ENCODE data around the gene MOV10L1.
"Not testable (repeated sequence)": the region's sequence is repeated elsewhere in the genome, so short reads cannot be mapped to it uniquely, and the experiment has no call there.

MOV10L1 gene

GRCh38 chr22:50200461-50201190 lies 110.8 kb downstream of the MOV10L1 start, which contains the start of gene SELENOO:
SELENOO (plus strand) TSS chr22:50201011; CDS start chr22:50201037, 26 bp downstream.
- peak within 1 kb of the TSS; percentile 71 for H3K4me3 ChIP-seq (ENCODE audit: low read length)
- no peak for TF ChIP-seq CTCF (conservative IDR thresholded peaks at IDR 0.05; ENCODE audit: low read length)
- DNase-seq (ENCODE audit: low read depth): peak; percentile 83

- peak overlapping the region; percentile 71 for H3K4me3 ChIP-seq (ENCODE audit: low read length)
- TF ChIP-seq CTCF (conservative IDR thresholded peaks at IDR 0.05; ENCODE audit: low read length): no peak
- DNase-seq (ENCODE audit: low read depth): peak; percentile 17
Measured at GRCh38 chr22:50201191-50202129, 111.7 kb downstream of the MOV10L1 start.

GRCh38 chr22:50202130-50202666 lies 112.4 kb downstream of the MOV10L1 start:
- no peak for TF ChIP-seq CTCF (conservative IDR thresholded peaks at IDR 0.05; ENCODE audit: low read length)
- DNase-seq (ENCODE audit: low read depth): no peak
- H3K4me3 ChIP-seq (ENCODE audit: low read length): peak overlapping the region; percentile 71

- no peak overlapping the region for H3K4me3 ChIP-seq (ENCODE audit: low read length)
- DNase-seq (ENCODE audit: low read depth): no peak
- no peak for TF ChIP-seq CTCF (conservative IDR thresholded peaks at IDR 0.05; ENCODE audit: low read length)
Measured at GRCh38 chr22:50203288-50203687, 113.5 kb downstream of the MOV10L1 start.

GRCh38 chr22:50204571-50204970 lies 114.8 kb downstream of the MOV10L1 start:
- no peak for TF ChIP-seq CTCF (conservative IDR thresholded peaks at IDR 0.05; ENCODE audit: low read length)
- H3K4me3 ChIP-seq (ENCODE audit: low read length): no peak overlapping the region
- no peak for DNase-seq (ENCODE audit: low read depth)

GRCh38 chr22:50204998-50205397 lies 115.2 kb downstream of the MOV10L1 start:
- not testable (repeated sequence) for H3K4me3 ChIP-seq (ENCODE audit: low read length); DNase-seq (ENCODE audit: low read depth)

- no peak for DNase-seq (ENCODE audit: low read depth)
- no peak overlapping the region for H3K4me3 ChIP-seq (ENCODE audit: low read length)
- TF ChIP-seq CTCF (conservative IDR thresholded peaks at IDR 0.05; ENCODE audit: low read length): no peak
Measured at GRCh38 chr22:50205781-50206569, 116.2 kb downstream of the MOV10L1 start.

Data from AG10803 (cell line).